Activated T-cell treated with anti-CD3 and anti-CD28 coated beads, Interleukin-2, amount 50 U/mL, for 1 hour (primary cell): ENCODE data around the gene CCDC63.
"Not testable (repeated sequence)": the region's sequence is repeated elsewhere in the genome, so short reads cannot be mapped to it uniquely, and the experiment has no call there.

Experiments
- DNase-seq: peaks from one replicate; pipeline ENCODE4 v3.0.0-alpha.2; 2020

The CCDC63 gene

GRCh38 chr12:110927546-110927945, 80.8 kb downstream of the CCDC63 start:
- no peak for DNase-seq

- no peak for DNase-seq
Observed at GRCh38 chr12:110928700-110929099, 81.9 kb downstream of the CCDC63 start.

GRCh38 chr12:110929818-110930217, 83.0 kb downstream of the CCDC63 start:
- no peak for DNase-seq

- DNase-seq: no peak
Observed at GRCh38 chr12:110930348-110931314, 83.8 kb downstream of the CCDC63 start.

- no peak for DNase-seq
Observed at GRCh38 chr12:110931315-110931728, 84.5 kb downstream of the CCDC63 start.

GRCh38 chr12:110932046-110932445, 85.3 kb downstream of the CCDC63 start:
- no peak for DNase-seq

GRCh38 chr12:110933326-110933974, 86.7 kb downstream of the CCDC63 start:
- no peak for DNase-seq

GRCh38 chr12:110934093-110934852, 87.5 kb downstream of the CCDC63 start:
- DNase-seq: no peak

- no peak for DNase-seq
Observed at GRCh38 chr12:110935588-110935987, 88.8 kb downstream of the CCDC63 start.

GRCh38 chr12:110936367-110937103, 89.7 kb downstream of the CCDC63 start:
- no peak for DNase-seq

- DNase-seq: peak; percentile 70
Observed at GRCh38 chr12:110937104-110937641, 90.4 kb downstream of the CCDC63 start.

- DNase-seq: no peak
Observed at GRCh38 chr12:110940296-110940695, 93.5 kb downstream of the CCDC63 start.

GRCh38 chr12:110940933-110941332, 94.1 kb downstream of the CCDC63 start:
- no peak for DNase-seq

- no peak for DNase-seq
Observed at GRCh38 chr12:110941391-110941790, 94.6 kb downstream of the CCDC63 start.

GRCh38 chr12:110943373-110943772, 96.6 kb downstream of the CCDC63 start:
- DNase-seq: no peak

GRCh38 chr12:110948041-110948440, 101.3 kb downstream of the CCDC63 start:
- no peak for DNase-seq

- not testable (repeated sequence) for DNase-seq
Observed at GRCh38 chr12:110950466-110950865, 103.7 kb downstream of the CCDC63 start.

GRCh38 chr12:110950867-110951266, 104.1 kb downstream of the CCDC63 start:
- not testable (repeated sequence) for DNase-seq
